Mesendoderm (in vitro differentiated cells): ENCODE results near the gene GNS.

ENCODE experiments used
- DNase-seq: peaks from one replicate; pipeline ENCODE4 v3.0.0; 2013
- H2AK5ac ChIP-seq: 2 replicates; pipeline ENCODE4 v1.6.1; 2013; ENCODE audit warnings: low read length, inconsistent platforms
- H2BK120ac ChIP-seq: 2 replicates; pipeline ENCODE4 v1.6.1; 2013; ENCODE audit warnings: low read depth, mild to moderate bottlenecking, low read length, moderate library complexity, mixed read lengths
- H2BK15ac ChIP-seq: replicated peaks from 2 replicates; pipeline ENCODE4 v1.6.1; 2013; ENCODE audit warnings: low read depth, mild to moderate bottlenecking, moderate library complexity
- H2BK5ac ChIP-seq: 2 replicates; pipeline ENCODE4 v1.6.1; 2013; ENCODE audit warnings: low read length, inconsistent platforms
- H3K18ac ChIP-seq: 2 replicates; pipeline ENCODE4 v1.6.1; 2013; ENCODE audit warnings: mild to moderate bottlenecking, low read length, mixed read lengths
- H3K23ac ChIP-seq: one replicate; pipeline ENCODE4 v1.6.1; 2013; ENCODE audit warnings: low read length
- H3K27ac ChIP-seq: 2 replicates; pipeline ENCODE4 v1.5.1; 2013; ENCODE audit warnings: low read depth, mild to moderate bottlenecking, inconsistent platforms, low read length, moderate library complexity
- H3K27me3 ChIP-seq: 2 replicates; pipeline ENCODE4 v1.6.1; 2013; ENCODE audit warnings: low read length, control low read depth, mild to moderate bottlenecking, inconsistent platforms; ENCODE audit not compliant: insufficient read depth, poor library complexity
- H3K36me3 ChIP-seq: 2 replicates; pipeline ENCODE4 v1.6.1; 2013; ENCODE audit warnings: low read length, inconsistent platforms; ENCODE audit not compliant: control insufficient read depth, insufficient read depth
- H3K4ac ChIP-seq: one replicate; pipeline ENCODE4 v1.6.1; 2013; ENCODE audit warnings: low read depth, mild to moderate bottlenecking, low read length, moderate library complexity
- H3K4me1 ChIP-seq: 2 replicates; pipeline ENCODE4 v1.6.1; 2013; ENCODE audit warnings: low read depth, low read length, inconsistent platforms; ENCODE audit not compliant: control insufficient read depth
- H3K4me2 ChIP-seq: 2 replicates; pipeline ENCODE4 v1.6.1; 2013; ENCODE audit warnings: low read length
- H3K4me3 ChIP-seq: 2 replicates; pipeline ENCODE4 v1.5.1; 2013; ENCODE audit warnings: mild to moderate bottlenecking, low read length
- H3K56ac ChIP-seq: one replicate; pipeline ENCODE4 v1.6.1; 2013; ENCODE audit warnings: low read length
- H3K79me1 ChIP-seq: 2 replicates; pipeline ENCODE4 v1.6.1; 2013; ENCODE audit warnings: low read length, inconsistent platforms
- H3K79me2 ChIP-seq: 2 replicates; pipeline ENCODE4 v1.6.1; 2013; ENCODE audit warnings: mild to moderate bottlenecking, low read length; ENCODE audit not compliant: control insufficient read depth, insufficient read depth
- H3K9ac ChIP-seq: 2 replicates; pipeline ENCODE4 v1.6.1; 2013; ENCODE audit warnings: low read length, inconsistent platforms
- H4K5ac ChIP-seq: one replicate; pipeline ENCODE4 v1.6.1; 2013; ENCODE audit warnings: low read length
- H4K8ac ChIP-seq: one replicate; pipeline ENCODE4 v1.6.1; 2013; ENCODE audit warnings: low read depth, mild to moderate bottlenecking, control low read depth, low read length, moderate library complexity
- WGBS: extraction: QIAGEN DNeasy Blood & Tissue Kit; methylation state at CpG from one replicate; pipeline ENCODE4 v1.1.7; 2013; ENCODE audit warnings: low lambda C conversion rate, missing lambda C conversion rate; ENCODE audit not compliant: insufficient coverage; ENCODE audit errors: extremely low coverage; 5-methylcytosine and 5-hydroxymethylcytosine counted together

The GNS gene

DNA sequence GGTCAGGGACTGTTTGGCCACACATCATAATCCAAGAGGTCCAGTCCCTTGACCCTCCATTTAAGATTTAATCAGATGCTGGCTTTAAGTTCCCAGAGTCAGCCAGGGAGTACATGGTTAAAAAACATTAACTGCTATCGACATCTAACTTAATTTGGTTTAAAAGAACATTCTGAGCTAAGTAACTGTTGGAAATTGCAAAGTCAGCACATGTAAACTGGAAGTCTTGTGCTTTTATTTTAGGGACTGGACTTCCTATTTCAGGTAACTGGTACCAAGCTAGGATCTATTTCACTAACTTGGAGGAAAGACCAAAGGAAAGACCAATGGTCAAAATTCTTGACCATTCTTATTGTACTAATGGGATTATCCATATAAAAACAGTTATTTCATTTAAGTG, 40.6 kb downstream of the GNS start:
- H3K79me1 ChIP-seq = no peaks in the 10 kb centered on the region
- no peak overlapping the region for H4K8ac ChIP-seq
- H2BK5ac ChIP-seq = no peak overlapping the region
- no peak overlapping the region for H3K23ac ChIP-seq
- H3K36me3 ChIP-seq = peaks cover 6% of the 10 kb centered on the region
- H2BK15ac ChIP-seq = no peak overlapping the region
- no peak overlapping the region for H2AK5ac ChIP-seq
- H3K18ac ChIP-seq = no peak overlapping the region
- no peak overlapping the region for H3K4ac ChIP-seq
- H3K4me1 ChIP-seq = no peaks in the 10 kb centered on the region
- H3K4me2 ChIP-seq = no peak overlapping the region
- no peak overlapping the region for H4K5ac ChIP-seq
- H3K27ac ChIP-seq = no peak overlapping the region
- H3K79me2 ChIP-seq = no peaks in the 10 kb centered on the region
- no CpG with 5 or more reads among the region's 1 CpG for WGBS
- no peaks in the 10 kb centered on the region for H3K27me3 ChIP-seq
- no peak overlapping the region for H3K9ac ChIP-seq
- DNase-seq = no peak
- no peak overlapping the region for H3K56ac ChIP-seq
- H2BK120ac ChIP-seq = no peak overlapping the region
- H3K4me3 ChIP-seq = no peak overlapping the region

DNA sequence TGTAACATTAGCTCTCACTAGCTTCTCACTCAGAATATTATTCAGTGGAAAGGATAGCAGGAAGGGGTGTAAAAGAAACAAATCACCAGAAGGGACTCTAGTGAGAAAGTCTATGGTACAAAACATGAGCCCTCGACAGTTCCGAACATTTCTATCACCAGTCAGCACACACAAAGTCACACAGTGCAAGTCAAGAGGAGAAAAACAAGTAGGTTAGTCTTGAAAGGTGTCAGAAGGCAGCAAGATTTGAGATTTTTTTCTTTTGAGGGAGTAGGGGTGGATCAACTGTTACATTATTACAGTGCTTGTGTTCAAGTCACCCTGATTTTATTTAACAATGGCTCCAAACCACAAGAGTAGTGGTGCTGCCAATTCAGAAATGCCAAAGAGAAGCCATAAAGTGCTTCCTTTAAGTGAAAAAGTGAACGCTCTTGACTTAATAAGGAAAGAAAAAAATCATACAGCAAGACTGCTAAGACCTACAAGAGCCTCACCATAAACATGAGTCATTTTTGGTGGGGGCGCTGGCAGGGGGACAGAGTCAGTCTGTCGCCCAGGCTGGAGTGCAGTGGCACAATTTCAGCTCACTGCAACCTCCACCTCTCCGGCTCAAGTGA, 42.3 kb downstream of the GNS start:
- no peaks in the 10 kb centered on the region for H3K79me1 ChIP-seq
- no peak overlapping the region for H3K18ac ChIP-seq
- H3K4ac ChIP-seq = no peak overlapping the region
- no peak overlapping the region for H2BK5ac ChIP-seq
- H3K4me3 ChIP-seq = no peak overlapping the region
- no peak overlapping the region for H3K23ac ChIP-seq
- H3K9ac ChIP-seq = no peak overlapping the region
- no peaks in the 10 kb centered on the region for H3K27me3 ChIP-seq
- DNase-seq = no peak
- H3K4me1 ChIP-seq = no peaks in the 10 kb centered on the region
- H3K79me2 ChIP-seq = no peaks in the 10 kb centered on the region
- no peak overlapping the region for H4K8ac ChIP-seq
- peaks cover 6% of the 10 kb centered on the region for H3K36me3 ChIP-seq
- no CpG with 5 or more reads among the region's 6 CpGs for WGBS
- H2BK15ac ChIP-seq = no peak overlapping the region
- H3K56ac ChIP-seq = no peak overlapping the region
- no peak overlapping the region for H4K5ac ChIP-seq
- no peak overlapping the region for H3K4me2 ChIP-seq
- H2AK5ac ChIP-seq = no peak overlapping the region
- no peak overlapping the region for H3K27ac ChIP-seq
- no peak overlapping the region for H2BK120ac ChIP-seq

DNA sequence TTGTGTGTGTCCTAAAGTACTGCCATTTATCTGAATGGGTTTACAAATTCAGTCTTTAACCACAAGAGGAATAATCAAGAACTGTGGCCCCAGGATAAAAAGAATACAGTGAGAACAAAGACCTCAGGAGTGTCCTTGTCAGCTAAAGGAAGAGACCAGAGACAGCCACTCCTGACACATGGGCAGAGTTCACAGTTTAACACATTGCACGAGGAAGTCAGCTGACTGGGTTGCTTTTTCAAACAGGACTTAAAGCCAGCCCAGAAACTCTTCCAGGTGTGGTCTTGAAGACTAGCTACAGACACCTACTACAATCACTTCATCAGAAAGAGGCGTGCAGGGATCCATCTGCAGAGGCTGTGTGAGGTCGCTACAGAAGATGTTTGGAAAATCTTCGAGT, 42.8 kb downstream of the GNS start:
- H4K8ac ChIP-seq = no peak overlapping the region
- no peaks in the 10 kb centered on the region for H3K79me1 ChIP-seq
- no peak overlapping the region for H4K5ac ChIP-seq
- H2AK5ac ChIP-seq = no peak overlapping the region
- H3K18ac ChIP-seq = no peak overlapping the region
- peaks cover 4% of the 10 kb centered on the region for H3K36me3 ChIP-seq
- H3K23ac ChIP-seq = no peak overlapping the region
- no peak overlapping the region for H3K56ac ChIP-seq
- H2BK5ac ChIP-seq = no peak overlapping the region
- no peak for DNase-seq
- no peak overlapping the region for H3K4ac ChIP-seq
- no peak overlapping the region for H3K9ac ChIP-seq
- no CpG with 5 or more reads among the region's 4 CpGs for whole genome bisulfite sequencing
- no peak overlapping the region for H3K4me2 ChIP-seq
- H2BK120ac ChIP-seq = no peak overlapping the region
- no peaks in the 10 kb centered on the region for H3K4me1 ChIP-seq
- no peak overlapping the region for H2BK15ac ChIP-seq
- H3K79me2 ChIP-seq = no peaks in the 10 kb centered on the region
- no peak overlapping the region for H3K4me3 ChIP-seq
- H3K27me3 ChIP-seq = no peaks in the 10 kb centered on the region
- no peak overlapping the region for H3K27ac ChIP-seq

DNA sequence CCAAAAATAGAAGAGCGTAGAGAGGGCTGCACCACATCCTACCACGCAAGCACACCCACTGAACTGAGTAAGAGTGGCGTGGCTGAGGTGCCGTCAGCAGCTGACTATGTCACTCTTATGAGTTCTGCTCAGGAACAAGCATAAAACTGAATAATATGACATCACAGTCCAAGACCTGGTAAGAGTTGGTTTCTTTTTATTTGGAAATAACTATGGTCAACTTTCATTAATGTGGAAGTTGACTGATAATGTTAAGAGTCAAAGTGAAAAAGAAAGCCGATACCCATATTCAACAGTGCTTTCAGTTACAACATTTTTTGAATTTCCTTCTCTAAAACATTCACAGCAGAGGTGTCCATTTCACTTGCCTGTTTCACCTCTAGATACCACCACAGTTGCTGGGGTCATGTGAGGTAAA, 44.6 kb downstream of the GNS start:
- no peak for DNase-seq
- Histone ChIP-seq H3K4me3 (no peak overlapping the region), H3K18ac (no peak overlapping the region), H2AK5ac (no peak overlapping the region), H3K79me2 (no peaks in the 10 kb centered on the region), H3K4ac (no peak overlapping the region), H3K79me1 (no peaks in the 10 kb centered on the region), H2BK15ac (no peak overlapping the region), H3K27ac (no peak overlapping the region), H3K56ac (no peak overlapping the region), H3K23ac (no peak overlapping the region), H3K4me1 (no peaks in the 10 kb centered on the region), H4K8ac (no peak overlapping the region), H2BK5ac (no peak overlapping the region), H4K5ac (no peak overlapping the region), H3K9ac (no peak overlapping the region), H3K4me2 (no peak overlapping the region), H2BK120ac (no peak overlapping the region), H3K36me3 (peaks cover 1% of the 10 kb centered on the region), H3K27me3 (no peaks in the 10 kb centered on the region)
- no CpG with 5 or more reads among the region's 5 CpGs for WGBS

- H3K23ac ChIP-seq = no peak overlapping the region
- no peak overlapping the region for H3K4me2 ChIP-seq
- H2BK15ac ChIP-seq = no peak overlapping the region
- no peak overlapping the region for H4K8ac ChIP-seq
- H4K5ac ChIP-seq = no peak overlapping the region
- H2BK120ac ChIP-seq = no peak overlapping the region
- H3K4ac ChIP-seq = no peak overlapping the region
- no peaks in the 10 kb centered on the region for H3K4me1 ChIP-seq
- H2AK5ac ChIP-seq = no peak overlapping the region
- no peaks in the 10 kb centered on the region for H3K79me2 ChIP-seq
- H3K56ac ChIP-seq = no peak overlapping the region
- no peak for DNase-seq
- peaks cover 1% of the 10 kb centered on the region for H3K36me3 ChIP-seq
- H3K4me3 ChIP-seq = no peak overlapping the region
- no peak overlapping the region for H3K27ac ChIP-seq
- no peaks in the 10 kb centered on the region for H3K27me3 ChIP-seq
- no peak overlapping the region for H3K18ac ChIP-seq
- no peak overlapping the region for H3K9ac ChIP-seq
- H2BK5ac ChIP-seq = no peak overlapping the region
- H3K79me1 ChIP-seq = no peaks in the 10 kb centered on the region
Observed at GRCh38 chr12:64713376-64713775, 45.8 kb downstream of the GNS start.

DNA sequence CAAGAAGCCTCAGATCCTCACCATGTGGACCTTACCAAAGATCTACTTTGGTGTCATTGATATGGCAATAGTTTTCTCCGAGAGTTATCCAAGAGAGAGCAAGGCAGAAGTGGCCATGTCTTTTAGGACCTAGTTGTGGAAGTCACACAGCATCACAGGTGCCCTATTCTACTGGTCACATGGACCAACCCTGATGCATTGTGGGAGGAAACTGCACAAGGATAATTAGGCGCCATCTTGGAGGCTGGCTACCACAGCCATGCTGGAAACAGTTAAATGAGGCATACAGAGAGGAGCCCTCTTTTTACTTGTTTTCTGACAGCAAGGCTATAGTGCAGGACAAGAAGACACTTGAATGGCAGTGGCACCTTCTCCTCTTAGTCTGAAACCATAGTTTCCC, 49.8 kb downstream of the GNS start:
- DNase-seq = no peak
- H3K23ac ChIP-seq = no peak overlapping the region
- no peak overlapping the region for H3K9ac ChIP-seq
- H3K27ac ChIP-seq = no peak overlapping the region
- H4K5ac ChIP-seq = no peak overlapping the region
- H2AK5ac ChIP-seq = no peak overlapping the region
- H3K4me3 ChIP-seq = no peak overlapping the region
- no peak overlapping the region for H2BK120ac ChIP-seq
- no peaks in the 10 kb centered on the region for H3K79me2 ChIP-seq
- WGBS = no CpG with 5 or more reads among the region's 2 CpGs
- no peak overlapping the region for H2BK15ac ChIP-seq
- no peaks in the 10 kb centered on the region for H3K36me3 ChIP-seq
- no peak overlapping the region for H2BK5ac ChIP-seq
- no peaks in the 10 kb centered on the region for H3K79me1 ChIP-seq
- H4K8ac ChIP-seq = no peak overlapping the region
- no peak overlapping the region for H3K4me2 ChIP-seq
- no peak overlapping the region for H3K56ac ChIP-seq
- H3K4me1 ChIP-seq = no peaks in the 10 kb centered on the region
- H3K27me3 ChIP-seq = no peaks in the 10 kb centered on the region
- no peak overlapping the region for H3K18ac ChIP-seq
- H3K4ac ChIP-seq = no peak overlapping the region
